Heart right ventricle (tissue), 16 donors: ENCODE measurements around the gene PSD4. TPM values are rescaled to one million over a fixed set of nuclear protein-coding genes. Genes with fewer than 3 reads are reported as not detected.

ENCODE experiments used
- ATAC-seq, 8 donors: fragments of 200-7000 bp; cut with Tn5 transposase; one replicate each; pipeline ENCODE4 v1.9.1; 2020; ENCODE audit warnings: mild to moderate bottlenecking in 8 of 8, moderate library complexity in 8 of 8, moderate number of reproducible peaks in 1 of 8
- DNase-seq, 2 donors: peaks; one replicate each; pipeline ENCODE4 v3.0.0-alpha.2; 2020
- H3K27ac ChIP-seq, 10 donors: fragments of 200-600 bp; sonication (generic) in 2 of 10; one replicate each; pipeline versions ENCODE4 v1.5.0 to v1.8.0; 2020 to 2022; ENCODE audit warnings: mild to moderate bottlenecking in 3 of 10
- H3K27me3 ChIP-seq, 7 donors: fragments of 200-600 bp; one replicate each; pipeline ENCODE4 v1.8.0; 2021 to 2022; ENCODE audit warnings: mild to moderate bottlenecking in 2 of 7
- H3K36me3 ChIP-seq, 9 donors: fragments of 200-600 bp; sonication (generic) in 1 of 9; one replicate each; pipeline versions ENCODE4 v1.5.0 to v1.8.0; 2020 to 2022; ENCODE audit warnings: mild to moderate bottlenecking in 2 of 9
- H3K4me1 ChIP-seq, 9 donors: fragments of 200-600 bp; sonication (generic) in 1 of 9; one replicate each; pipeline versions ENCODE4 v1.5.0 to v1.8.0; 2020 to 2022; ENCODE audit warnings: mild to moderate bottlenecking in 4 of 9
- H3K4me3 ChIP-seq, 10 donors: fragments of 200-600 bp; sonication (generic) in 2 of 10; one replicate each; pipeline versions ENCODE4 v1.5.0 to v1.8.0; 2020 to 2022; ENCODE audit warnings: mild to moderate bottlenecking in 7 of 10, moderate library complexity in 2 of 10
- H3K9me3 ChIP-seq, 11 donors: fragments of 200-600 bp in 10 of 11; sonication (generic) in 2 of 11; one replicate each; pipeline versions ENCODE4 v1.5.0 to v1.8.0; 2013 to 2022; ENCODE audit warnings: mild to moderate bottlenecking in 2 of 11, control low read depth in 1 of 11, moderate library complexity in 1 of 11
- CTCF ChIP-seq, 9 donors: fragments of 200-600 bp; sonication (generic) in 2 of 9; IDR thresholded peaks; one replicate each; pipeline versions ENCODE4 v1.5.0 to v1.8.0; 2021 to 2022; ENCODE audit warnings: antibody characterized with exemption in 9 of 9, mild to moderate bottlenecking in 5 of 9, moderate library complexity in 1 of 9
- WGBS, 2 donors: extraction: QIAGEN DNeasy Blood & Tissue Kit; methylation state at CpG; one replicate each; pipeline ENCODE4 v1.1.7; 2013; ENCODE audit warnings: inconsistent platforms in 1 of 2; 5-methylcytosine and 5-hydroxymethylcytosine counted together
- intact Hi-C, 10 donors: fragments of 100-400 bp; cut with DNase I; formaldehyde crosslinking; loops; one replicate each; pipeline versions ENCODE4 v1.11.1 to v1.14.2; 2022
- polyA plus RNA-seq, 2 donors: library from polyadenylated mRNA; stranded (reverse); fragments of 200-250 nt; gene quantifications; one replicate each; pipeline ENCODE4 v1.2.3, GENCODE V29; 2013
- total RNA-seq, 10 donors: library from RNA; stranded (reverse); fragmentation: NEBNext Ultra II Directional in 3 of 10; extraction: Animal tissue kit (Norgen Biotek cat#: 25700) in 3 of 10; gene quantifications; one replicate each; pipeline versions ENCODE4 v1.2.1 to v1.2.4, GENCODE V29; 2021 to 2023
- donor health status: Arrhythmogenic right ventricular cardiomyopathy.
- donor health status: ischemic (EF 13 %, LVEDD 7.1; RV severe dilation, severe dysfunction).
- donor health status: healthy with polysubstance abuse.
- donor health status: DM: no; HTN: yes; CAD: no.
- donor health status: DM: no; HTN: no; CAD: no.
- donor health status: ischemic (EF 25% LVEDD 6.9; RV normal size, moderate dysfunction).
- donor health status: ischemic (EF 25% LVEDD 5.7; RV mildly dilated, moderate dysfunction).
- donor health status: healthy.
- donor health status: DM: yes; HTN: yes; CAD: no.
- donor health status: Ischemic cardiomyopathy.
- donor health status: ischemic (EF 35%, LVEDD 5.7; RV mildly dilated, moderate dysfunction).
- donor health status: nonischemic (EF 11% LVEDD 7.7; RV severe dilation, severe dysfunction).
- donor health status: DM: yes; HTN: yes; CAD: no.
- donor health status: PGD.
- donor health status: ischemic (EF 29% LVEDD 5.4; RV normal size, mild dysfunction).
- donor health status: nonischemic (EF 23%, LVEDD 6.1; RV moderate dilation, normal function).

PSD4 gene
- total and polyA plus RNA-seq, 12 donors: 1.0 to 13.0 (median 1.7) TPM

- H3K4me3 ChIP-seq: no peak overlapping the region
- H3K9me3 ChIP-seq: no peaks in the 10 kb centered on the region
- peaks cover 0 to 14% (median 0%) of the 10 kb centered on the region in 9 donors for H3K4me1 ChIP-seq
- no peaks in the 10 kb centered on the region for H3K36me3 ChIP-seq
- DNase-seq: no peak
- no peak for ATAC-seq
- no peak overlapping the region for H3K27ac ChIP-seq
- H3K27me3 ChIP-seq: peaks cover 0 to 12% (median 6%) of the 10 kb centered on the region in 7 donors
- no peak for TF ChIP-seq CTCF (IDR thresholded peaks at IDR 0.05)
- intact Hi-C loops: no loop called here
Observed at GRCh38 chr2:113162869-113163268, 10.9 kb upstream of the PSD4 start.

GRCh38 chr2:113164215-113164929 is 9.4 kb upstream of the PSD4 start:
- Histone ChIP-seq H3K27me3 (peaks cover 0 to under 1% (median 0%) of the 10 kb centered on the region in 7 donors), H3K9me3 (no peaks in the 10 kb centered on the region), H3K4me1 (peaks cover 0 to 24% (median 0%) of the 10 kb centered on the region in 9 donors), H3K36me3 (no peaks in the 10 kb centered on the region), H3K4me3 (no peak overlapping the region), H3K27ac (no peak overlapping the region)
- DNase-seq (no peak), ATAC-seq (no peak)
- intact Hi-C loops: no loop called here
- WGBS, 2 donors: 73 to 80% methylated on average over 11 of the region's 11 CpGs
- no peak for TF ChIP-seq CTCF (IDR thresholded peaks at IDR 0.05)

- WGBS, 2 donors: 69 to 70% methylated on average over 10 of the region's 10 CpGs
- Histone ChIP-seq H3K9me3 (no peaks in the 10 kb centered on the region), H3K36me3 (no peaks in the 10 kb centered on the region), H3K27ac (no peak overlapping the region), H3K4me3 (no peak overlapping the region), H3K4me1 (peaks cover 0 to 28% (median 0%) of the 10 kb centered on the region in 9 donors), H3K27me3 (no peaks in the 10 kb centered on the region)
- no peak for TF ChIP-seq CTCF (IDR thresholded peaks at IDR 0.05)
- ATAC-seq (no peak), DNase-seq (no peak)
- intact Hi-C loops: no loop called here
Observed at GRCh38 chr2:113164930-113165585, 8.7 kb upstream of the PSD4 start.

- ATAC-seq (no peak), DNase-seq (no peak)
- no peaks in the 10 kb centered on the region for H3K9me3 ChIP-seq
- TF ChIP-seq CTCF (IDR thresholded peaks at IDR 0.05): no peak
- H3K27me3 ChIP-seq: no peaks in the 10 kb centered on the region
- 90 to 96% methylated on average over 7 of the region's 7 CpGs for WGBS, 2 donors
- peaks cover 0 to 28% (median 0%) of the 10 kb centered on the region in 9 donors for H3K4me1 ChIP-seq
- no peak overlapping the region for H3K4me3 ChIP-seq
- no peaks in the 10 kb centered on the region for H3K36me3 ChIP-seq
- no peak overlapping the region for H3K27ac ChIP-seq
- intact Hi-C loops: no loop called here
Observed at GRCh38 chr2:113166187-113166645, 7.6 kb upstream of the PSD4 start.
